H1 (cell line): ENCODE measurements around the gene KCND3. TPM values are rescaled to one million over a fixed set of nuclear protein-coding genes. Genes with fewer than 3 reads are reported as not detected.

ENCODE experiments used
- CTCF ChIA-PET: fragments of 300-600 bp; sonication (Branson Sonifier 250); formaldehyde crosslinking; loops from one replicate; lab custom pipeline; 2021; ENCODE audit not compliant: partially characterized antibody; lab: Charles Lee
- POLR2A ChIA-PET: fragments of 300-600 bp; sonication (Branson Sonifier 250); formaldehyde crosslinking; loops from one replicate; lab custom pipeline; 2021; ENCODE audit warnings: inconsistent platforms; ENCODE audit not compliant: partially characterized antibody; lab: Charles Lee
- DNase-seq, 2 experiments: peaks; one replicate each; pipeline versions ENCODE4 v3.0.0 to v3.0.0-alpha.2; 2010 to 2022; ENCODE audit warnings: low spot score in 2 of 2, low read depth in 1 of 2, mixed read lengths in 1 of 2
- FAIRE-seq: peaks from 2 replicates; lab custom pipeline; 2011; peaks lifted over from hg19 to GRCh38; lab: Jason Lieb, UNC
- H2AFZ ChIP-seq: 2 replicates; pipeline ENCODE4 v1.8.1; 2012; ENCODE audit warnings: low read length, inconsistent platforms
- H2AK5ac ChIP-seq: 2 replicates; pipeline ENCODE4 v1.6.1; 2013; ENCODE audit warnings: low read depth, low read length
- H2BK120ac ChIP-seq: replicated peaks from 2 replicates; pipeline ENCODE3; 2013; ENCODE audit warnings: low read depth, low read length, inconsistent platforms
- H2BK12ac ChIP-seq: 2 replicates; pipeline ENCODE4 v1.6.1; 2013; ENCODE audit warnings: low read depth, low read length
- H2BK15ac ChIP-seq: 2 replicates; pipeline ENCODE4 v1.6.1; 2013; ENCODE audit warnings: low read length
- H2BK20ac ChIP-seq: 2 replicates; pipeline ENCODE4 v1.6.1; 2013; ENCODE audit warnings: low read length
- H2BK5ac ChIP-seq: 2 replicates; pipeline ENCODE4 v1.6.1; 2013; ENCODE audit warnings: low read depth, low read length
- H3K14ac ChIP-seq: 2 replicates; pipeline ENCODE4 v1.6.1; 2013; ENCODE audit warnings: inconsistent platforms; ENCODE audit not compliant: insufficient read length
- H3K18ac ChIP-seq: 2 replicates; pipeline ENCODE4 v1.6.1; 2013; ENCODE audit warnings: low read length; ENCODE audit errors: extremely low read depth
- H3K23ac ChIP-seq: 2 replicates; pipeline ENCODE4 v1.6.1; 2013; ENCODE audit warnings: inconsistent platforms; ENCODE audit not compliant: insufficient read length
- H3K23me2 ChIP-seq: 2 replicates; pipeline ENCODE4 v1.6.1; 2013; ENCODE audit warnings: low read depth, low read length
- H3K27ac ChIP-seq: 2 replicates; pipeline ENCODE4 v1.6.1; 2011; ENCODE audit warnings: low read depth, low read length, inconsistent platforms
- H3K27me3 ChIP-seq, 4 experiments: replicated peaks in 1 of 4; 1 replicate in 1 of 4; 2 replicates in 3 of 4; pipeline versions ENCODE4 v1.6.1 to v1.8.1; 2011 to 2013; ENCODE audit warnings: low read length in 3 of 4, mild to moderate bottlenecking in 3 of 4, inconsistent platforms in 2 of 4, mixed read lengths in 2 of 4, moderate library complexity in 1 of 4; ENCODE audit not compliant: control insufficient read depth in 3 of 4, insufficient read depth in 3 of 4; ENCODE audit errors: extremely low read depth in 1 of 4
- H3K36me3 ChIP-seq, 4 experiments: 2 replicates each; pipeline versions ENCODE4 v1.6.1 to v1.8.1; 2011 to 2013; ENCODE audit warnings: mild to moderate bottlenecking in 4 of 4, low read length in 3 of 4, moderate library complexity in 2 of 4, control low read depth in 1 of 4, inconsistent platforms in 1 of 4; ENCODE audit not compliant: insufficient read depth in 4 of 4, control insufficient read depth in 2 of 4
- H3K4ac ChIP-seq: replicated peaks from 2 replicates; pipeline ENCODE3; 2013; ENCODE audit warnings: low read length, low read depth, mixed read lengths, inconsistent platforms; ENCODE audit not compliant: insufficient read length
- H3K4me1 ChIP-seq, 4 experiments: replicated peaks in 1 of 4; 1 replicate in 1 of 4; 2 replicates in 3 of 4; pipeline versions ENCODE4 v1.6.1 to v1.8.1; 2011 to 2013; ENCODE audit warnings: low read length in 3 of 4, inconsistent platforms in 2 of 4, mixed read lengths in 1 of 4; ENCODE audit not compliant: insufficient read depth in 4 of 4, control insufficient read depth in 3 of 4
- H3K4me2 ChIP-seq, 2 experiments: 2 replicates each; pipeline versions ENCODE4 v1.6.1 to v1.8.1; 2011 to 2013; ENCODE audit warnings: low read depth in 2 of 2, low read length in 2 of 2, control low read depth in 1 of 2, inconsistent platforms in 1 of 2, mild to moderate bottlenecking in 1 of 2; ENCODE audit not compliant: insufficient read depth in 1 of 2
- H3K4me3 ChIP-seq, 4 experiments: fragments of 200-600, 300-600 bp in 1 of 4; sonication (generic), shearing (Covaris generic), sonication (Bioruptor Twin) in 1 of 4; 2 replicates each; pipeline versions ENCODE4 v1.5.1 to v1.8.1; 2011 to 2016; ENCODE audit warnings: low read length in 4 of 4, low read depth in 3 of 4, control low read depth in 2 of 4, inconsistent platforms in 2 of 4, mild to moderate bottlenecking in 2 of 4, mixed read lengths in 1 of 4, moderate library complexity in 1 of 4; ENCODE audit not compliant: insufficient read depth in 2 of 4; ENCODE audit errors: extremely low read depth in 1 of 4
- H3K56ac ChIP-seq: replicated peaks from 2 replicates; pipeline ENCODE3; 2013; ENCODE audit warnings: low read depth, mild to moderate bottlenecking, mixed read lengths, low read length, inconsistent platforms; ENCODE audit not compliant: insufficient read length
- H3K79me1 ChIP-seq: 2 replicates; pipeline ENCODE4 v1.6.1; 2013; ENCODE audit warnings: low read depth, low read length, control low read depth
- H3K79me2 ChIP-seq, 2 experiments: 2 replicates each; pipeline versions ENCODE4 v1.6.1 to v1.8.1; 2012 to 2013; ENCODE audit warnings: low read length in 2 of 2, mild to moderate bottlenecking in 2 of 2, inconsistent platforms in 1 of 2; ENCODE audit not compliant: insufficient read depth in 2 of 2, control insufficient read depth in 1 of 2
- H3K9ac ChIP-seq, 4 experiments: replicated peaks in 1 of 4; 1 replicate in 1 of 4; 2 replicates in 3 of 4; pipeline versions ENCODE4 v1.6.1 to v1.8.1; 2011 to 2013; ENCODE audit warnings: low read depth in 3 of 4, low read length in 3 of 4, control low read depth in 2 of 4, mild to moderate bottlenecking in 2 of 4, moderate library complexity in 2 of 4, inconsistent platforms in 1 of 4; ENCODE audit errors: extremely low read depth in 1 of 4
- H3K9me3 ChIP-seq, 2 experiments: 2 replicates each; pipeline versions ENCODE4 v1.6.1 to v1.8.1; 2012 to 2013; ENCODE audit warnings: mild to moderate bottlenecking in 2 of 2, moderate library complexity in 2 of 2, control low read depth in 1 of 2, inconsistent platforms in 1 of 2, low read depth in 1 of 2, low read length in 1 of 2, mixed read lengths in 1 of 2; ENCODE audit not compliant: insufficient read depth in 2 of 2
- H4K20me1 ChIP-seq, 2 experiments: replicated peaks in 1 of 2; 2 replicates each; pipeline versions ENCODE3 to v1.8.1; 2011 to 2013; ENCODE audit warnings: inconsistent platforms in 2 of 2, low read length in 2 of 2, mild to moderate bottlenecking in 1 of 2; ENCODE audit not compliant: insufficient read depth in 2 of 2, control insufficient read depth in 1 of 2
- H4K5ac ChIP-seq: 2 replicates; pipeline ENCODE4 v1.6.1; 2013; ENCODE audit warnings: low read length, low read depth, mixed read lengths, inconsistent platforms; ENCODE audit not compliant: insufficient read length
- H4K8ac ChIP-seq: 2 replicates; pipeline ENCODE4 v1.8.0; 2013; ENCODE audit warnings: mild to moderate bottlenecking, moderate library complexity, low read length, inconsistent platforms; ENCODE audit not compliant: insufficient read depth; ENCODE audit errors: extremely low read depth
- H4K91ac ChIP-seq: replicated peaks from 2 replicates; pipeline ENCODE3; 2013; ENCODE audit warnings: low read length, mixed read lengths, inconsistent platforms; ENCODE audit not compliant: insufficient read length
- GABPA ChIP-seq: IDR thresholded peaks from 2 replicates; pipeline ENCODE4 v1.6.1; 2011; ENCODE audit warnings: mild to moderate bottlenecking, low read length, moderate library complexity, borderline replicate concordance; ENCODE audit not compliant: insufficient read depth
- HDAC6 ChIP-seq: IDR thresholded peaks from one replicate; pipeline ENCODE4 v1.7.1; 2012; ENCODE audit warnings: low read depth, mild to moderate bottlenecking, inconsistent platforms, low read length, moderate library complexity
- WGBS, 2 experiments: shearing (Covaris generic) in 1 of 2; methylation state at CpG; one replicate each; pipeline versions ENCODE4 v1.1.6 to v1.1.7; 2013 to 2015; ENCODE audit warnings: low lambda C conversion rate in 2 of 2, mixed read lengths in 2 of 2, inconsistent platforms in 1 of 2, low coverage in 1 of 2, missing lambda C conversion rate in 1 of 2; ENCODE audit not compliant: insufficient replicate concordance in 2 of 2, insufficient coverage in 1 of 2, insufficient read length in 1 of 2; ENCODE audit errors: extremely low coverage in 1 of 2, missing lambda C conversion rate in 1 of 2; 5-methylcytosine and 5-hydroxymethylcytosine counted together
- polyA plus RNA-seq, 7 experiments: library from polyadenylated mRNA; depleted of rRNA in 3 of 7; stranded (reverse) in 5 of 7; unstranded in 2 of 7; fragments of >200 nt in 5 of 7; fragments of 200-250 nt in 2 of 7; gene quantifications; 1 replicate in 5 of 7; 2 replicates in 1 of 7; 4 replicates in 1 of 7; pipeline versions ENCODE4 v1.2.1 to v1.2.3, GENCODE V29; 2011 to 2013; ENCODE audit warnings: missing spikeins in 2 of 7, mixed read lengths in 2 of 7
- total RNA-seq: library from RNA; stranded (reverse); fragmentation: NEBNext Ultra II Directional; extraction: Animal tissue kit (Norgen Biotek cat#: 25700); gene quantifications from 2 replicates; pipeline ENCODE4 v1.2.1, GENCODE V29; 2021

Gene KCND3
- total and polyA plus RNA-seq, 2 of the 8 experiments (the other 6 are each of a cell fraction or from before 2014, with no cell fraction given): 0.14 to 0.48 TPM

- H2BK5ac ChIP-seq: no peak overlapping the region
- H3K4me1 ChIP-seq: peaks cover 0 to 6% (median 3%) of the 10 kb centered on the region in 4 experiments; a peak in 4 of 7 replicates
- no peak for FAIRE-seq
- TF ChIP-seq GABPA (no peak), HDAC6 (no peak)
- 84% methylated on average over 4 of the region's 4 CpGs; no CpG with 5 or more reads in 1 of the 2 experiments for WGBS, 2 experiments
- H4K20me1 ChIP-seq: no peaks in the 10 kb centered on the region
- H3K36me3 ChIP-seq: no peaks in the 10 kb centered on the region
- H3K79me1 ChIP-seq: no peaks in the 10 kb centered on the region
- no peak overlapping the region for H2BK12ac ChIP-seq
- H2AK5ac ChIP-seq: no peak overlapping the region
- no peak overlapping the region for H2BK15ac ChIP-seq
- H4K8ac ChIP-seq: no peak overlapping the region; the same call in 1 of the 2 replicates
- H2AFZ ChIP-seq: no peak overlapping the region
- H3K27ac ChIP-seq: no peak overlapping the region
- no peak overlapping the region for H3K14ac ChIP-seq
- no peaks in the 10 kb centered on the region for H3K27me3 ChIP-seq
- no peak overlapping the region for H2BK120ac ChIP-seq
- no peak overlapping the region for H4K5ac ChIP-seq
- no peak overlapping the region for H3K23ac ChIP-seq
- H3K56ac ChIP-seq: no peak overlapping the region
- no peak overlapping the region for H4K91ac ChIP-seq
- CTCF ChIA-PET: interaction anchor here (1.2 to 1.5 kb wide), 2 partner anchors 9 to 21 kb away, joined by 3 to 4 read pairs; no protein-coding TSS in a partner anchor
- no peaks in the 10 kb centered on the region for H3K23me2 ChIP-seq
- H3K4ac ChIP-seq: no peak overlapping the region
- no peak overlapping the region; a peak in 1 of 7 replicates for H3K9ac ChIP-seq
- H3K18ac ChIP-seq: no peak overlapping the region
- H3K4me2 ChIP-seq: no peak overlapping the region
- H2BK20ac ChIP-seq: no peak overlapping the region
- no peaks in the 10 kb centered on the region for H3K9me3 ChIP-seq
- H3K4me3 ChIP-seq: no peak overlapping the region
- no peaks in the 10 kb centered on the region for H3K79me2 ChIP-seq
- POLR2A ChIA-PET: no interaction called here
- DNase-seq: no peak
Measured at GRCh38 chr1:111952125-111952657, 37.3 kb downstream of the KCND3 start.
